GM12864 (cell line): ENCODE results near the gene SEC16A.

Experiments used
- DNase-seq: peaks from one replicate; pipeline ENCODE4 v3.0.0-alpha.2; 2011; ENCODE audit warnings: low read depth
- H3K4me3 ChIP-seq: 2 replicates; pipeline ENCODE4 v1.5.1; 2011; ENCODE audit warnings: mild to moderate bottlenecking, low read depth, low read length, control low read depth
- TF ChIP-seq, protein P1 (sequence below): IDR thresholded peaks from 2 replicates; pipeline ENCODE4 v1.5.1; 2011; ENCODE audit warnings: low read depth, mild to moderate bottlenecking, moderate library complexity, low read length, control low read depth, inconsistent platforms; ENCODE audit errors: missing control alignments

SEC16A gene

DNA sequence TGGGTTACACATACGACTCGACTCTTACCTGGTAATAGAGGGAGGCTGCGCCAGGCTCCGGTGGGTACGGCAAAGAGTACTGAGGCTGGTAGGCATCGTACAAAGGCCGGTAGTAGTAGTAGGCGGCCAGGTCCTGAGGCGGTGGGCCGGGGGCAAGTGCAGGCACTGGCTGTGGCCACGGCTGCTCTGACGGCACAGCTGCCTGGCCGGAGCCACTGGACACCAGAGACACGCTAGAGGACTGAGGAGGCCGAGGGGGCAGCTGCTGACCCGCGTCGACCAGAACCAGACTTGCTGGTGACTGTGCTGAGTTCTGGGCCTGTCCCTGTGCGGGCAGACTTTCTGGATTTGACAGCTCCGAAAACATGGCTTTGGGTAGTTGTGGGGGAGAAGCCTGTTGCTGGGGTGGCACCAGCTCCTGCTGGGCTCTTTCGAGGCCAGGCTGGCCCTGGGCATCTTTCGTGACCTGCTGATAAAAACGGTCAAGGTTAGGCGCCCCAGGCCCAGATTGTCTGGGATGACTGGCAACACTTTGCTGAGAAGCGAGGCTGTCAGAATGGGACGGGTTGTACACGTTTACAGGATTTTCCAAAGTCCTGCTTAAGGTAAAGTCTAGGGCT lies 8.7 kb downstream of the SEC16A start:
- TF ChIP-seq, protein P1, sequence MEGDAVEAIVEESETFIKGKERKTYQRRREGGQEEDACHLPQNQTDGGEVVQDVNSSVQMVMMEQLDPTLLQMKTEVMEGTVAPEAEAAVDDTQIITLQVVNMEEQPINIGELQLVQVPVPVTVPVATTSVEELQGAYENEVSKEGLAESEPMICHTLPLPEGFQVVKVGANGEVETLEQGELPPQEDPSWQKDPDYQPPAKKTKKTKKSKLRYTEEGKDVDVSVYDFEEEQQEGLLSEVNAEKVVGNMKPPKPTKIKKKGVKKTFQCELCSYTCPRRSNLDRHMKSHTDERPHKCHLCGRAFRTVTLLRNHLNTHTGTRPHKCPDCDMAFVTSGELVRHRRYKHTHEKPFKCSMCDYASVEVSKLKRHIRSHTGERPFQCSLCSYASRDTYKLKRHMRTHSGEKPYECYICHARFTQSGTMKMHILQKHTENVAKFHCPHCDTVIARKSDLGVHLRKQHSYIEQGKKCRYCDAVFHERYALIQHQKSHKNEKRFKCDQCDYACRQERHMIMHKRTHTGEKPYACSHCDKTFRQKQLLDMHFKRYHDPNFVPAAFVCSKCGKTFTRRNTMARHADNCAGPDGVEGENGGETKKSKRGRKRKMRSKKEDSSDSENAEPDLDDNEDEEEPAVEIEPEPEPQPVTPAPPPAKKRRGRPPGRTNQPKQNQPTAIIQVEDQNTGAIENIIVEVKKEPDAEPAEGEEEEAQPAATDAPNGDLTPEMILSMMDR, result no peak
- no peak overlapping the region for H3K4me3 ChIP-seq
- no peak for DNase-seq

DNA sequence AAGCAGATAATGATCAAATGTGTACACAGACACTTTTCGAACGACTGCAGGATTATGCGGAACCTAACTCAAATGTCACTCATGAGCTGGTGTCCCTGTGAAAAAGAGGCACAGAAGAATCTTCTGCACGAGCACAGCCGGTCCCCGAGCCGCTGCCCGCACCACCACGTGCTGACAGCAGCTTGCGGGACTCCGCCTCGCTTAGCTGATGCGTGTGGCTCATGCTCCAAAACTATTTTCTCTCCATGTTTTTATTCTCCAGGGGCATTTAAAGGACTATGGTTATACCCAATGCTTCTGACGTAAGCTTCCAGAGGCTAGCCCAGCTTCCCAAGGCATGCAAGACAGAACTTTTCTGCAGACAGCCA lies 9.5 kb downstream of the SEC16A start:
- no peak for DNase-seq
- TF ChIP-seq, protein P1, result no peak
- no peak overlapping the region for H3K4me3 ChIP-seq

DNA sequence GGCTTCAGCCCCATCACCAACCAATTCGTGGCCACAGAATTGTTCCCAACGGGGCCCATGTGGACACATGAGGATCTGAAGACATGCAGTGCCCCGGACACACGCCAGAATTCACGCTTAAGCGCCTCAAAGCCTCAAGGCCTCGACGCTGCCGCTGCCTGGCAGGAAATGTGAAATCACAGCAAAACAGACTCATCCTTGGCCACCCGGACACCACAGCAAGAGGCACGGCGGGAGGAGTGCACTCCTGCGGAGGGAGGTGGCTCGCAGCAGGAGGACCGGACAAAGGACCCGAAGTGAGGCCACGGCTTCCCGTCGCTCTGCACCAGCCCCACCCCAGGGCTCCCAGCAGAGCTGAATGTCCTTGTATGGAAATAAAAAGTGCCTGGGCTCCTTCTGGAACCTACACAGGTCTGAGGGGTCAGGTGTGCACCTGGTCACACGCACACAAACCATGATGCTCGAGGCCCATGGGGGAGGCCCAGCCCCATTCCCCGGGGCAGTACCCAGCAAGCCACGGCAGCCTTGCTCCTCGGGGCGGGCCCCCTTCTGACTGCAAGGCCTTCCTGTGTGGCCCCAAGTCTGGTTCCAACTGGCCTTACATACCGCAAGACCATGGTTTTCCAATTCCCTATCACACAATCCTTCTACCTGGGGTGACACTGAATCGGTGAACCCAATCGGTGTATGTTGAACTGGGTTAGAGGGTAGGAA lies 10.0 kb downstream of the SEC16A start:
- no peak for DNase-seq
- TF ChIP-seq, protein P1, result no peak
- no peak overlapping the region for H3K4me3 ChIP-seq

DNA sequence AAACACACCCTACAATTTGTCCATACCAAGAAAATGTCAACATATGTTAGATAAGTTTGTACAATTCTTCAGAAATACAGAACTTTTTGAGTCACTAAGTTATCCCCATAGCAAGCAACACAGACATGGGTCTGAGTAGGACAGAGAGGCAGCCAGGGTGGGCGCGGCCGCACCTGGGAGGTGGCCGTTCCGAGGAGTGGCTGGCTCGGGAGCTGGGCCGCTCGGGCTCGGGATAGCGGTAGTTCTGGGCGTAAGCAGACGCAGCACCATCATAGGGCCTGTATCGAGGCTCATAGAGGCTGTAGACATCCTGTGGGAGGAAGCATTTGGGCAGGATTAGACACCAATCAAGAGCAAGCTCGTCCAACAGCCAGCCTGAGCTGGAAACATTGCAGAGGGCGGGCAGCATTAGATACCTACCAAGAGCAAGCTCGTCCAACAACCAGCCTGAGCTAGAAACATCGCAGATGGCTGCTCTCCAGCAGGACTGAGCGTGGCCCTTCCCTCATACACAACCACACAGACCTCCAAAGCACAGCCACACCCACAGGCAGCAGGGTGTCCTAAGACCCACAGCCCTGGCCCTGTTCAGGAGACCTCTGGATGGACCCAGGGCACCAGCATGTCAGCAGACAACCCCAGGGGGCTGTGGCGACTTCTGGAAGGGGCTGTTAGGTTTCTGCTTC lies 10.9 kb downstream of the SEC16A start:
- no peak overlapping the region for H3K4me3 ChIP-seq
- DNase-seq, result no peak
- TF ChIP-seq, protein P1, result no peak

DNA sequence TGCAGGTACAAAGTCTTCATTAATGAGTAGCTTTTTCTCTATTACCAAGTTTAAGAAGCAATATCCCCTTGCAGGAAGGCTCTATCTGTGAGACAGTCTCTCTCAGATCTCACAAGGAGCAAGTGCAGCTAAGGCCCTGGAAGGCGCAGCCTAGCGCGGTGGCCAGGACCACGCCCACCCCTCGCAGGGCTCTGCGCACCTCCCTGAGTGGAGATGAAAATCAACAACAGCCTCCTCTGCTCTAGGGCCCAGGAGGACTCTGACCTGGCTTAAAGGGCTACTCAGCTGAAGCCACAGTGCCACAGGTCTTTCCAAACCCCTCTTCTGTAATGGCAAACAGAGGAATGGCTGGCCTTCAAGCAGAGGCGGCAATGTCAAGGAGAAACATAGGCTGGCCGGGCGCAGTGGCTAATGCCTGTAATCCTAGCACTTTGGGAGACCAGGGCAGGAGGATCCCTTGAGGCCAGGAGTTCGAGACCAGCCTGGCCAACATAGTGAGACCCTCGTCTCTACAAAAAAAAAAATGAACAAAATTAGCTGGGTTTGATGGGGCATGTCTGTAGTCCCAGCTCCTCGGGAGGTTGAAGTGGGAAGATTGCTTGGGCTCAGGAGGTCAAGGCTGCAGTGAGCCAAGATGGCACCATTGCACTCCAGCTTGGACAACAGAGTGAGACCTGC lies 11.9 kb downstream of the SEC16A start:
- DNase-seq, result no peak
- H3K4me3 ChIP-seq, result no peak overlapping the region
- TF ChIP-seq, protein P1, result no peak

DNA sequence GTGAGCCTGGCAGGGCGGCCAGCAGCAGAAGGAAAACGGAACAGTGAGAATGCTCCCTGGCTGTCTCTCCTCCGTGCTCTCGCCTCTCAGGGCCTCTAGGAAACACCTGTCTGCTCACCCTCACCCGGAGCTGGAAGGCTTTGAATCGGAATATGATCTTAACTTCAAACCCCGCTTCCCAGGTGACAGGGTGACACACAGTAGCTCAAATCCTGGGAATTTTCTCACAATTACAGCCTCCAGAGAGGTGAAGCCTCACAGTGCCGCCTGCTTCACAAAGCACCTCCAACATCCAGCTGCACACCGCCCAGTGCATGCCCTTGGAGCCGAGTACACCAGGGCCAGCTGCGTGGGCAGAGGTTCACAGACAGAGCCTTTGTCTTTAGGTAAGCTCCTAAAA lies 12.5 kb downstream of the SEC16A start:
- H3K4me3 ChIP-seq, result no peak overlapping the region
- DNase-seq, result no peak
- TF ChIP-seq, protein P1, result no peak
